H1 (cell line): ENCODE data around the gene ZNF211. TPM values are rescaled to one million over a fixed set of nuclear protein-coding genes. Genes with fewer than 3 reads are reported as not detected.

Source experiments
- GABPA ChIP-seq: IDR thresholded peaks from 2 replicates; pipeline ENCODE4 v1.6.1; 2011; ENCODE audit warnings: mild to moderate bottlenecking, low read length, moderate library complexity, borderline replicate concordance; ENCODE audit not compliant: insufficient read depth
- GTF2F1 ChIP-seq: IDR thresholded peaks from 2 replicates; pipeline ENCODE4 v1.6.1; 2012; ENCODE audit warnings: low read depth, low read length, improper control_type of control experiment, borderline replicate concordance
- SP2 ChIP-seq: IDR thresholded peaks from 2 replicates; pipeline ENCODE4 v1.6.1; 2012; ENCODE audit warnings: mild to moderate bottlenecking, low read length, inconsistent platforms
- SRF ChIP-seq: IDR thresholded peaks from 2 replicates; pipeline ENCODE4 v1.6.1; 2011; ENCODE audit warnings: mild to moderate bottlenecking, low read depth, low read length, moderate library complexity
- polyA plus RNA-seq, 7 experiments: library from polyadenylated mRNA; depleted of rRNA in 3 of 7; stranded (reverse) in 5 of 7; unstranded in 2 of 7; fragments of >200 nt in 5 of 7; fragments of 200-250 nt in 2 of 7; gene quantifications; 1 replicate in 5 of 7; 2 replicates in 1 of 7; 4 replicates in 1 of 7; pipeline versions ENCODE4 v1.2.1 to v1.2.3, GENCODE V29; 2011 to 2013; ENCODE audit warnings: missing spikeins in 2 of 7, mixed read lengths in 2 of 7
- total RNA-seq: library from RNA; stranded (reverse); fragmentation: NEBNext Ultra II Directional; extraction: Animal tissue kit (Norgen Biotek cat#: 25700); gene quantifications from 2 replicates; pipeline ENCODE4 v1.2.1, GENCODE V29; 2021

The ZNF211 gene
- total and polyA plus RNA-seq, 2 of the 8 experiments (the other 6 are each of a cell fraction or from before 2014, with no cell fraction given) = 7.5 to 15.7 TPM

- TF ChIP-seq GABPA (no peak), GTF2F1 (no peak), SP2 (no peak), SRF (no peak)
Observed at GRCh38 chr19:57587529-57587928, 45.4 kb upstream of the ZNF211 start (continued).
